SKM-1 (cell line): ENCODE data around the gene KIF5B.

Experiments
- DNase-seq: peaks from one replicate; lab custom pipeline; 2025; ENCODE audit not compliant: unreplicated experiment; lab: John Stamatoyannopoulos, UW

Gene KIF5B

DNA sequence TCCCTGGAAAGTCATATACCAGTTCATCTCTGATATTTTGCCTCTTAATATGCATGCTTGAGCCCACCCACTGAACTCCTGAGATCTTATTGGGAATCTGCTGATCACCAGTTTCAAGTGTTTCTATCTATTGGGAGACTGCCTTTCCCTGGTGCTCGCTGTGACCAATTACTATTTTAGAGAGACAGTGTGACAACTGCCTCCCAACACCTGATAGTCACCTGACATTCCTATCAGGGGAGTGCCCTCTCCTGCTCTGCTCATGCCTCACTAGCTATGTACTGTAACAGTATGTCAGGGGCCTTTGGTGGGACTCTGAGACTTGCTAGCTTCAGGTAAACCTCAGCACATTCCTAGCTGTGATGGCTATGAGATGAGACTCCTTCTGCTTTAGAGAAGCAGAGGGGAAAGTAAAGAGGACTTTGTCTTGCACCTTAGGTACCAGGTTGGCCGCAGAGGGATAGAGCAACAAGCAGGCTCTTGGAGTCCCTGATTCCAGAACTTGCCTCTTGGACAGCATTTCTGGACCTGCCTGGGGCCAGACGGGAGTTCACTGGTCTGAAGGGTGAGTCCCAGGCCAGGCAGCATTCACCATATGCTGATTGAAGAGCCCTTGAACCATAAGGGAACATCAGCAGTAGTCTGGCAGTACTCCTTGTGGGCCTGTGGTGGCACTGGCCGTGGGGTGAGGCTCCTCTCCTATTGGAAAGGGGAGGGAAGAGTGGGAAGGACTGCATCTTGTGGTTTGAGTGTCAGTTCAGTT, 93.2 kb downstream of the KIF5B start:
- no peak for DNase-seq

DNA sequence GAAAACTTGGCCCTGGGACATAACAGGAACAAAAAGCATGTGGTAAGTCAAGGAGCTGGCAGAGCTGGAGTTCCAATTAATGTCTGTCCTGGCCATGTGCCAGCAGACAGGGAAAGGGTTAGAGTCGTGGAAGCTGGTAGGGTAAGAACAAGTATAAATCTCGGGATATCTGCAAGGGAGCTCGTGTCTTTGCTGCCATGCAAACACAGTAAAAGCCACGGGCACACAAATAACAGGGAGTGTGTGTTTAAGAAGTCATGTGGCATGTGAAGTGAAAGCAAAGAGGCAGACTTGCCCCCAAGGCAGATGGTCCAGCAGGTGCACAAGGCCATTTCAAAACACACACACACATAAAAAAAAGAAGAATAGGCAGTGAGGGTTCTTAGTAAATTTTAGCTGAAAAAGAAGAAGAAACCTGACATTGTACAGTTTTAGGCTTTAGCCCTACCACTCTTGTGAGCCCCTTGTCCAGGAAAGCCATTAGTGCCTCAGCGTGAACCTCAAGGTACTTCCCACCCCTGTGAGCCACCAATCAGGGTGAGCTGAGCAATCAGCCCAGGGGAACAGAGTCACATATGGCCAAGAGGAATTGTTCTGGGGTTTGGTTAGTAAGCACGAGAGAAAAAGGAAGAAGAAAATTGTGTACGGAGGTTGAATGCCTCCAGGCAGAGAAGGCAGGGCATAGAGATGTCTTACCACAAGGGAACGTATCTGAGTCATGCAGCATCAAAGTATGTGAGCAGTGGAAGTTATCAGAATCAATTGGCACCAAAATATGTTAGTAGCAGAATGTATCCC, 94.7 kb downstream of the KIF5B start:
- peak; percentile 49 for DNase-seq

DNA sequence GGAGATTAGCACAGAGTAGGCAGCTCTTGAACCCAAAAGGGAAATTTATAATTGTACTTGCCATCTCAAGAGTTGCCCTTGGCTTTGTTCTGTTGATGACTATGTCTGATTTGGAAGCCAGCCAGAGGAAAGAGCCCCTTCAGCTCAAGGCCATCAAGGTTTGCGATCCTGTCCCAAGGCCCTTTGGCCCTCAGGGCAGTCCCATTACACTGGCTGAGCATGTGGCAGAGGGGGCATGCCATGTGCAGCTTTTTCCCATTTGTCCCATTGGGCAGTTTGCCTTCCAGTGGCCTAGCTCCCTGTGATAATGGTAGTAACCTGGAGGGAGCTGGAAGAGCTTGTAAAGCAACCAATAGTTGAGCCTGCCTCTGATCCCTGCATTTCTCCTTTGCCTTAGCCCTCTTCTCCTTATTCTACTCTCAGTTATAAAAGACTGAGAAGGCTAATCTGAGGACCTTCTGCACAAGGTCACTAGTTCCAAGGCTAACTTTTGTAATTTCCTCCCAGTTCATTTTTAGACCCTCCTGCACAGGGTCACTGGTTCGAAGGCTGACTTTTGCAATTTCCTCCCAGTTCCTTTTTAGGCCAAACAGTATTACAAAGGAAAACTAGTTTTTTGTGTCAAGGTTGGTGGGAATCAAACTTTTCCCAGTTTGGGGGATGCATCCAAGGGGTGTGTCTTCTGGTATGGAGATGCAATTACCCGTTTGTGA, 96.6 kb downstream of the KIF5B start:
- DNase-seq, result peak; percentile 39
